Hindlimb muscle (tissue), 1 donor: ENCODE data around the gene TC2N. TPM values are rescaled to one million over a fixed set of nuclear protein-coding genes. Genes with fewer than 3 reads are reported as not detected.
A peak's percentile ranks its signal among the peaks of the same experiment; 100 is the strongest.
"Not testable (repeated sequence)": the region's sequence is repeated elsewhere in the genome, so short reads cannot be mapped to it uniquely, and the experiment has no call there.

Source experiments
- DNase-seq: peaks from one replicate; pipeline ENCODE4 v3.0.0-alpha.2; 2013
- polyA plus RNA-seq: library from polyadenylated mRNA; unstranded; fragments of 120-200 nt; gene quantifications from one replicate; pipeline ENCODE4 v1.2.1, GENCODE V29; 2013; ENCODE audit not compliant: insufficient read length

Gene TC2N
- polyA plus RNA-seq = 1.7 TPM

GRCh38 chr14:91867316-91867988 lies at the start of gene TC2N:
Gene TC2N, minus strand, starts transcription at chr14:91867536. Its CDS starts 53,767 bp downstream, at chr14:91813769.
- DNase-seq = no peak

GRCh38 chr14:91912035-91912434 lies 44.7 kb upstream of the TC2N start:
- DNase-seq = no peak

- DNase-seq = no peak
Measured at GRCh38 chr14:91911474-91912032, 44.2 kb upstream of the TC2N start.

GRCh38 chr14:91910196-91910595 lies 42.9 kb upstream of the TC2N start:
- DNase-seq = no peak

GRCh38 chr14:91906374-91906773 lies 39.0 kb upstream of the TC2N start:
- DNase-seq = no peak

- DNase-seq = no peak
Measured at GRCh38 chr14:91904956-91905645, 37.8 kb upstream of the TC2N start.

GRCh38 chr14:91904483-91904882 lies 37.1 kb upstream of the TC2N start:
- DNase-seq = no peak

- DNase-seq = no peak
Measured at GRCh38 chr14:91903070-91903469, 35.7 kb upstream of the TC2N start.

- DNase-seq = no peak
Measured at GRCh38 chr14:91902336-91902735, 35.0 kb upstream of the TC2N start.

- DNase-seq = no peak
Measured at GRCh38 chr14:91901449-91902226, 34.3 kb upstream of the TC2N start.

- DNase-seq = no peak
Measured at GRCh38 chr14:91899806-91900205, 32.5 kb upstream of the TC2N start.

- DNase-seq = no peak
Measured at GRCh38 chr14:91899213-91899612, 31.9 kb upstream of the TC2N start.

- DNase-seq = peak; percentile 72
Measured at GRCh38 chr14:91898372-91898771, 31.0 kb upstream of the TC2N start.

- DNase-seq = not testable (repeated sequence)
Measured at GRCh38 chr14:91897716-91898115, 30.4 kb upstream of the TC2N start.

- no peak for DNase-seq
Measured at GRCh38 chr14:91897106-91897701, 29.9 kb upstream of the TC2N start.

- no peak for DNase-seq
Measured at GRCh38 chr14:91896419-91896818, 29.1 kb upstream of the TC2N start.

GRCh38 chr14:91893669-91894068 lies 26.3 kb upstream of the TC2N start:
- no peak for DNase-seq

- DNase-seq = peak; percentile 69
Measured at GRCh38 chr14:91893007-91893406, 25.7 kb upstream of the TC2N start.

- DNase-seq = no peak
Measured at GRCh38 chr14:91891721-91892220, 24.4 kb upstream of the TC2N start.

- DNase-seq = no peak
Measured at GRCh38 chr14:91891101-91891500, 23.8 kb upstream of the TC2N start.

- DNase-seq = no peak
Measured at GRCh38 chr14:91890291-91890749, 23.0 kb upstream of the TC2N start.

- no peak for DNase-seq
Measured at GRCh38 chr14:91889477-91890211, 22.3 kb upstream of the TC2N start.
